Thyroid gland (tissue), 4 donors: ENCODE measurements around the gene NPAS2. TPM values are rescaled to one million over a fixed set of nuclear protein-coding genes. Genes with fewer than 3 reads are reported as not detected.

Experiments used
- DNase-seq, 2 donors: peaks; one replicate each; pipeline ENCODE4 v3.0.0-alpha.2; 2019
- H3K27ac ChIP-seq, 3 donors: fragments of 200-600 bp; sonication (generic); 1 replicate in 2 of 3; 2 replicates in 1 of 3; pipeline ENCODE4 v1.5.1; 2016 to 2019; ENCODE audit warnings: mild to moderate bottlenecking in 1 of 3, moderate library complexity in 1 of 3
- H3K27me3 ChIP-seq: fragments of 200-600 bp; sonication (generic); one replicate; pipeline ENCODE4 v1.5.1; 2019
- H3K36me3 ChIP-seq, 2 donors: fragments of 200-600 bp; sonication (generic); one replicate each; pipeline ENCODE4 v1.5.1; 2016 to 2019
- H3K4me1 ChIP-seq, 2 donors: fragments of 200-600 bp; sonication (generic); one replicate each; pipeline ENCODE4 v1.5.1; 2017 to 2019
- H3K4me3 ChIP-seq, 3 donors: fragments of 200-600 bp; sonication (generic); replicated peaks in 1 of 3; 1 replicate in 2 of 3; 2 replicates in 1 of 3; pipeline ENCODE4 v1.5.1; 2016; ENCODE audit warnings: mild to moderate bottlenecking in 1 of 3
- H3K9me3 ChIP-seq: fragments of 200-600 bp; sonication (generic); one replicate; pipeline ENCODE4 v1.5.1; 2017
- POLR2A ChIP-seq, 2 donors: fragments of 450-650 bp; IDR thresholded peaks; one replicate each; pipeline ENCODE4 v1.6.1; 2017; ENCODE audit warnings: antibody characterized with exemption in 2 of 2, mild to moderate bottlenecking in 2 of 2, moderate library complexity in 1 of 2
- WGBS, 2 donors: methylation state at CpG; one replicate each; pipeline ENCODE4 v1.1.5; 2017; 5-methylcytosine and 5-hydroxymethylcytosine counted together
- intact Hi-C: fragments of 100-400 bp; cut with DNase I; formaldehyde crosslinking; loops from one replicate; pipeline ENCODE4 v1.15.1; 2023
- total RNA-seq, 4 donors: library from RNA; depleted of rRNA; stranded (reverse); fragments of >200 nt; gene quantifications; one replicate each; pipeline ENCODE4 v1.2.3, GENCODE V29; 2016
- TF ChIP-seq, protein P1 (sequence below), 6 experiments: fragments of 200-600 bp in 3 of 6; fragments of 450-650 bp in 3 of 6; sonication (generic) in 3 of 6; IDR thresholded peaks; one replicate each; pipeline ENCODE4 v1.5.1; 2016 to 2019; ENCODE audit warnings: antibody characterized with exemption in 6 of 6, mild to moderate bottlenecking in 2 of 6, inconsistent platforms in 1 of 6, moderate library complexity in 1 of 6

The NPAS2 gene
- total RNA-seq, 4 donors from 2014 or later: 12.7 to 22.8 (median 16.1) TPM

- intact Hi-C loops: no loop called here
- TF ChIP-seq POLR2A (IDR thresholded peaks at IDR 0.05): no peak
- TF ChIP-seq, protein P1, sequence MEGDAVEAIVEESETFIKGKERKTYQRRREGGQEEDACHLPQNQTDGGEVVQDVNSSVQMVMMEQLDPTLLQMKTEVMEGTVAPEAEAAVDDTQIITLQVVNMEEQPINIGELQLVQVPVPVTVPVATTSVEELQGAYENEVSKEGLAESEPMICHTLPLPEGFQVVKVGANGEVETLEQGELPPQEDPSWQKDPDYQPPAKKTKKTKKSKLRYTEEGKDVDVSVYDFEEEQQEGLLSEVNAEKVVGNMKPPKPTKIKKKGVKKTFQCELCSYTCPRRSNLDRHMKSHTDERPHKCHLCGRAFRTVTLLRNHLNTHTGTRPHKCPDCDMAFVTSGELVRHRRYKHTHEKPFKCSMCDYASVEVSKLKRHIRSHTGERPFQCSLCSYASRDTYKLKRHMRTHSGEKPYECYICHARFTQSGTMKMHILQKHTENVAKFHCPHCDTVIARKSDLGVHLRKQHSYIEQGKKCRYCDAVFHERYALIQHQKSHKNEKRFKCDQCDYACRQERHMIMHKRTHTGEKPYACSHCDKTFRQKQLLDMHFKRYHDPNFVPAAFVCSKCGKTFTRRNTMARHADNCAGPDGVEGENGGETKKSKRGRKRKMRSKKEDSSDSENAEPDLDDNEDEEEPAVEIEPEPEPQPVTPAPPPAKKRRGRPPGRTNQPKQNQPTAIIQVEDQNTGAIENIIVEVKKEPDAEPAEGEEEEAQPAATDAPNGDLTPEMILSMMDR (IDR thresholded peaks at IDR 0.05): no peak
- Histone ChIP-seq H3K4me3 (no peak overlapping the region), H3K9me3 (no peaks in the 10 kb centered on the region), H3K36me3 (no peaks in the 10 kb centered on the region), H3K27ac (no peak overlapping the region), H3K4me1 (peaks cover 9 to 12% of the 10 kb centered on the region in 2 donors), H3K27me3 (no peaks in the 10 kb centered on the region)
- WGBS, 2 donors: 91 to 93% methylated on average over 7 of the region's 7 CpGs
- no peak for DNase-seq
Observed at GRCh38 chr2:100791936-100792308, 28.0 kb upstream of the NPAS2 start.

DNA sequence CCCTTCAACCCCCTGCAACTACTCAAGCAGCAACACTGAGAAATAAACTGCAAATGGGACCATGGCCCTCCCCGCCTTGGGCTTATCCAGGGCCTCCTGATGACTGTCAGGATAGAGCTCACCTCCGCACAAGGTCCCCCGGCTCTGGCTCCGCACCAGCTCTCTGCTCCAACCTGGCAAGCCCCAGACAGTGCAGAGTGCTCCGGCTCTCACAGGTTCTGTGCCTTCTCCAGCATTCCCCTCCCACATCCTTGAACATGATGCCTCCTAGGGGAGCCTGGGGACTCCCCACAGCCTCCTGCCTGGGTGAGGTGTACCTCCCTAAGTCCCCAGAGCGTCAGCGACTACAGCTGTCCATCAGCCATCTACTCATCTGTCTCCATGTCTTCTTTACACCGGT lies 26.7 kb upstream of the NPAS2 start:
- WGBS, 2 donors: 79 to 86% methylated on average over 7 to 8 of the region's 8 CpGs
- no peak for TF ChIP-seq POLR2A (IDR thresholded peaks at IDR 0.05)
- TF ChIP-seq, protein P1 (IDR thresholded peaks at IDR 0.05): no peak
- Histone ChIP-seq H3K36me3 (no peaks in the 10 kb centered on the region), H3K4me3 (no peak overlapping the region), H3K27me3 (no peaks in the 10 kb centered on the region), H3K27ac (no peak overlapping the region), H3K4me1 (peaks cover 0 to 10% of the 10 kb centered on the region in 2 donors), H3K9me3 (no peaks in the 10 kb centered on the region)
- DNase-seq: no peak
- intact Hi-C loops: no loop called here

DNA sequence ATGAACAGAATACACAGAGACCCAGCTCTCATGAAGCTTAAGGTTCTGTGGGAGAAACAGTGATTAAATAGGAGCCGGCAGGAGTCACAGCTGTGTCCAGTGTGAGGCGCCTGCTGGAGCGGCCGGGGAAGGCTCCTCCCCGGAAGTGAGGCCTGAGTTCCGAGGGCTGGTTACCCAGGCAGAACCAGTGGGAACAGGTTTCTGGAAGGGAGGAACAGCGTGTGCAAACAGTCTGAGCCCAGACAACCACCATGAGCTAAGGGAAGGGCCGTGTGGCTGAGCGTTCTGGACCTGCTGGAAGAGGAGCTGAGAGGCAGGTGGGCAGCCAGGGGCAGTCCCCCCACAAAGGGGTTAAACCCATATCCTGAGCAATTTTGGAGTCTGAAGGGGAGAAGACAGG lies 26.0 kb upstream of the NPAS2 start:
- TF ChIP-seq POLR2A (IDR thresholded peaks at IDR 0.05): no peak
- TF ChIP-seq, protein P1 (IDR thresholded peaks at IDR 0.05): no peak
- no peak for DNase-seq
- intact Hi-C loops: no loop called here

DNA sequence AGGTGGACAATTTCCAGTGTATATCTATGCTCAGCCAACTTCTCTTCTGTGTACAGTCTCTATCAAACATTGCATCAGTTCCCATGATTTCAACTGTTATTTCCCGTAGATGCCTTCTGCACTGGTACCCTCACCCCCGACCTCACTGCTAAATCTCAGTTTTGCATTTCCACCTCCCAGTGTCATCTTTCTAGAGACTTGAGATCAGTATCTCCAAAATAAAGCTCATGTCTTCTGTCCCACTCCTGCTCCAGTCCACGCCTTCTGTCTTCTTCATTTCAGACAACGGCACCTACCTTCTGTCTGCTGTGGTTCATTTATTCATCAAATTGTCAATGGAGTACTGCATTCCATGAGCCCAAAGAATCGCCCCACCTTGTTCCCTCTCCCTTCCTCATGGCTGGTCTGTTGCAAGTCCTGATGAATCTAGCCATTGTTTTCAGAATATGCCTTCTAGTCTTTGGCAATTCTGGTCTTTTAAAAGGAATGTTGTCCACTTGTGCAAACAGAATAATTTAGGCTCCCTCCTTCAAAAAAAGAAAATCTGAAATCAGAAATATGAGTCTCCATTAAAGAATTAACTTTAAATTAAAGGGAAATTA lies 23.3 kb upstream of the NPAS2 start:
- Histone ChIP-seq H3K36me3 (no peaks in the 10 kb centered on the region), H3K9me3 (no peaks in the 10 kb centered on the region), H3K4me1 (no peaks in the 10 kb centered on the region), H3K27ac (no peak overlapping the region), H3K27me3 (no peaks in the 10 kb centered on the region), H3K4me3 (no peak overlapping the region)
- intact Hi-C loops: no loop called here
- no peak for DNase-seq
- TF ChIP-seq POLR2A (IDR thresholded peaks at IDR 0.05): no peak
- TF ChIP-seq, protein P1 (IDR thresholded peaks at IDR 0.05): no peak
- WGBS, 2 donors: 82 to 87% methylated on average over 5 of the region's 5 CpGs

More for the DNA sequence above, 26.0 kb upstream of the NPAS2 start:
- Histone ChIP-seq H3K9me3 (no peaks in the 10 kb centered on the region), H3K27ac (no peak overlapping the region), H3K36me3 (no peaks in the 10 kb centered on the region), H3K4me1 (peaks cover 0 to 3% of the 10 kb centered on the region in 2 donors), H3K27me3 (no peaks in the 10 kb centered on the region), H3K4me3 (no peak overlapping the region)
- WGBS, 2 donors: 84 to 85% methylated on average over 9 of the region's 9 CpGs

DNA sequence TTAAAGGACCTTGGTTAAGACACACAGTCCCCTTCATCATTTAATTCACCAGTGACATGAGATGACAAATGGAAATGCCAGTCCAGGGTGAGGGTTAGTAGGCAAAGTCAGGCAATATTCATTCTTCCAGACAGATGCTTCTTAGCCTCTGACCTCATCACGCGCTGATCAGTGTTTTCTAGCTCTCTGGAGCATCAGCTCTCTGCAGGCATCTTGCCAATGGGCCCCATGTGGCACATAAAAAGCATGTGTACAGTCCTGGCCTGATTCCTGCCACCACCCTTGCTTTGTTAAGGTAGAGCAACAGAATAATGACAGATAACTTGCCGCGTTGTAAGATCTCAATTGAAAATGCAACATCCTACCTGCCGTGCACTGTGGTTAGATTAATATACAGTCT lies 20.3 kb upstream of the NPAS2 start:
- WGBS, 2 donors: 76 to 82% methylated on average over 5 of the region's 5 CpGs
- Histone ChIP-seq H3K27me3 (no peaks in the 10 kb centered on the region), H3K27ac (no peak overlapping the region), H3K4me1 (no peaks in the 10 kb centered on the region), H3K36me3 (no peaks in the 10 kb centered on the region), H3K9me3 (no peaks in the 10 kb centered on the region), H3K4me3 (no peak overlapping the region)
- TF ChIP-seq POLR2A (IDR thresholded peaks at IDR 0.05): no peak
- TF ChIP-seq, protein P1 (IDR thresholded peaks at IDR 0.05): no peak
- intact Hi-C loops: no loop called here
- no peak for DNase-seq
